ENCODE measurements around the gene PKMYT1.

The PKMYT1 gene

GRCh38 chr16:2968738-2969544, 11.3 kb downstream of the PKMYT1 start, which contains the start of gene PAQR4:
Gene PAQR4 (plus strand): TSS chr16:2969348. CDS start chr16:2969675, 327 bp downstream.
- H3K36me3 ChIP-seq (ENCODE audit: insufficient read depth, low read length), result no peaks in the 10 kb centered on the region

GRCh38 chr16:2968368-2968737, 11.9 kb downstream of the PKMYT1 start:
- H3K9me2 ChIP-seq (replicated peaks; ENCODE audit: low read depth, low read length), result no peaks in the 10 kb centered on the region
- no peak overlapping the region for H3K9ac ChIP-seq (ENCODE audit: low read depth, low read length, poor library complexity, severe bottlenecking)
- H3K4me3 ChIP-seq (ENCODE audit: low read length, poor library complexity, severe bottlenecking), result peak overlapping the region; percentile 77
- no peak for TF ChIP-seq EZH2phosphoT487 (IDR thresholded peaks at IDR 0.05; ENCODE audit: borderline replicate concordance)
- TF ChIP-seq, protein P1, sequence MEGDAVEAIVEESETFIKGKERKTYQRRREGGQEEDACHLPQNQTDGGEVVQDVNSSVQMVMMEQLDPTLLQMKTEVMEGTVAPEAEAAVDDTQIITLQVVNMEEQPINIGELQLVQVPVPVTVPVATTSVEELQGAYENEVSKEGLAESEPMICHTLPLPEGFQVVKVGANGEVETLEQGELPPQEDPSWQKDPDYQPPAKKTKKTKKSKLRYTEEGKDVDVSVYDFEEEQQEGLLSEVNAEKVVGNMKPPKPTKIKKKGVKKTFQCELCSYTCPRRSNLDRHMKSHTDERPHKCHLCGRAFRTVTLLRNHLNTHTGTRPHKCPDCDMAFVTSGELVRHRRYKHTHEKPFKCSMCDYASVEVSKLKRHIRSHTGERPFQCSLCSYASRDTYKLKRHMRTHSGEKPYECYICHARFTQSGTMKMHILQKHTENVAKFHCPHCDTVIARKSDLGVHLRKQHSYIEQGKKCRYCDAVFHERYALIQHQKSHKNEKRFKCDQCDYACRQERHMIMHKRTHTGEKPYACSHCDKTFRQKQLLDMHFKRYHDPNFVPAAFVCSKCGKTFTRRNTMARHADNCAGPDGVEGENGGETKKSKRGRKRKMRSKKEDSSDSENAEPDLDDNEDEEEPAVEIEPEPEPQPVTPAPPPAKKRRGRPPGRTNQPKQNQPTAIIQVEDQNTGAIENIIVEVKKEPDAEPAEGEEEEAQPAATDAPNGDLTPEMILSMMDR (conservative IDR thresholded peaks at IDR 0.05; ENCODE audit: low read length), result no peak
- H3K36me3 ChIP-seq (ENCODE audit: insufficient read depth, low read length), result no peaks in the 10 kb centered on the region
- no peaks in the 10 kb centered on the region for H3F3A ChIP-seq (ENCODE audit: low read depth)
- no peak overlapping the region for H2AFZ ChIP-seq (ENCODE audit: low read length)
- peaks cover 11% of the 10 kb centered on the region; the same call in 1 of the 2 replicates for H3K79me2 ChIP-seq (ENCODE audit: insufficient read depth, low read length)
- H4K20me1 ChIP-seq (ENCODE audit: insufficient read depth, low read length, poor library complexity, severe bottlenecking), result peaks cover 7% of the 10 kb centered on the region
- peaks cover 2% of the 10 kb centered on the region for H3K4me1 ChIP-seq (ENCODE audit: insufficient read depth, low read length, poor library complexity, severe bottlenecking)
- no peaks in the 10 kb centered on the region for H3K9me3 ChIP-seq (ENCODE audit: insufficient read depth, low read depth, low read length)
- peak overlapping the region; percentile 66 for H3K4me2 ChIP-seq (ENCODE audit: low read depth, low read length, poor library complexity, severe bottlenecking)
- H3K27me3 ChIP-seq (ENCODE audit: insufficient read depth, low read length, poor library complexity, severe bottlenecking), result no peaks in the 10 kb centered on the region

More at GRCh38 chr16:2968738-2969544, 11.3 kb downstream of the PKMYT1 start, which contains the start of gene PAQR4:
- peaks cover 11% of the 10 kb centered on the region; the same call in 1 of the 2 replicates for H3K79me2 ChIP-seq (ENCODE audit: insufficient read depth, low read length)
- H2AFZ ChIP-seq (ENCODE audit: low read length), result no peak within 1 kb of the TSS
- peak within 1 kb of the TSS; percentile 77 for H3K4me3 ChIP-seq (ENCODE audit: low read length, poor library complexity, severe bottlenecking)
- H3K27me3 ChIP-seq (ENCODE audit: insufficient read depth, low read length, poor library complexity, severe bottlenecking), result no peaks in the 10 kb centered on the region
- peaks cover 2% of the 10 kb centered on the region for H3K4me1 ChIP-seq (ENCODE audit: insufficient read depth, low read length, poor library complexity, severe bottlenecking)
- peaks cover 7% of the 10 kb centered on the region for H4K20me1 ChIP-seq (ENCODE audit: insufficient read depth, low read length, poor library complexity, severe bottlenecking)
- H3K9me3 ChIP-seq (ENCODE audit: insufficient read depth, low read depth, low read length), result no peaks in the 10 kb centered on the region
- H3K4me2 ChIP-seq (ENCODE audit: low read depth, low read length, poor library complexity, severe bottlenecking), result peak within 1 kb of the TSS; percentile 71
- no peaks in the 10 kb centered on the region for H3K9me2 ChIP-seq (replicated peaks; ENCODE audit: low read depth, low read length)
- peak within 1 kb of the TSS; percentile 77 for H3K9ac ChIP-seq (ENCODE audit: low read depth, low read length, poor library complexity, severe bottlenecking)
- TF ChIP-seq EZH2phosphoT487 (IDR thresholded peaks at IDR 0.05; ENCODE audit: borderline replicate concordance), result no peak
- TF ChIP-seq, protein P1 (conservative IDR thresholded peaks at IDR 0.05; ENCODE audit: low read length), result no peak
- no peaks in the 10 kb centered on the region for H3F3A ChIP-seq (ENCODE audit: low read depth)

GRCh38 chr16:2967721-2968161, 12.5 kb downstream of the PKMYT1 start:
- no peak for TF ChIP-seq EZH2phosphoT487 (IDR thresholded peaks at IDR 0.05; ENCODE audit: borderline replicate concordance)
- TF ChIP-seq, protein P1 (conservative IDR thresholded peaks at IDR 0.05; ENCODE audit: low read length), result no peak
- Histone ChIP-seq H3F3A (ENCODE audit: low read depth) (no peaks in the 10 kb centered on the region), H3K4me1 (ENCODE audit: insufficient read depth, low read length, poor library complexity, severe bottlenecking) (peaks cover 2% of the 10 kb centered on the region), H3K4me2 (ENCODE audit: low read depth, low read length, poor library complexity, severe bottlenecking) (no peak overlapping the region), H3K4me3 (ENCODE audit: low read length, poor library complexity, severe bottlenecking) (no peak overlapping the region), H3K9me3 (ENCODE audit: insufficient read depth, low read depth, low read length) (no peaks in the 10 kb centered on the region), H3K27me3 (ENCODE audit: insufficient read depth, low read length, poor library complexity, severe bottlenecking) (no peaks in the 10 kb centered on the region), H3K36me3 (ENCODE audit: insufficient read depth, low read length) (no peaks in the 10 kb centered on the region), H2AFZ (ENCODE audit: low read length) (no peak overlapping the region), H3K9ac (ENCODE audit: low read depth, low read length, poor library complexity, severe bottlenecking) (no peak overlapping the region), H3K79me2 (ENCODE audit: insufficient read depth, low read length) (peaks cover 11% of the 10 kb centered on the region; the same call in 1 of the 2 replicates), H4K20me1 (ENCODE audit: insufficient read depth, low read length, poor library complexity, severe bottlenecking) (peaks cover 7% of the 10 kb centered on the region), H3K9me2 (replicated peaks; ENCODE audit: low read depth, low read length) (no peaks in the 10 kb centered on the region)
